Esophagus muscularis mucosa (tissue), 4 donors: Measurements from ENCODE around the gene BBX. TPM values are rescaled to one million over a fixed set of nuclear protein-coding genes. Genes with fewer than 3 reads are reported as not detected.
"Not testable (repeated sequence)": the region's sequence is repeated elsewhere in the genome, so short reads cannot be mapped to it uniquely, and the experiment has no call there.

Experiments
- DNase-seq: peaks from one replicate; pipeline ENCODE4 v3.0.0-alpha.2; 2017; ENCODE audit errors: extremely low spot score
- H3K27ac ChIP-seq, 4 donors: fragments of 200-600 bp; sonication (generic); replicated peaks in 1 of 4; 1 replicate in 3 of 4; 2 replicates in 1 of 4; pipeline ENCODE4 v1.5.1; 2016 to 2019; ENCODE audit warnings: mild to moderate bottlenecking in 1 of 4
- H3K27me3 ChIP-seq, 4 donors: fragments of 200-600 bp; sonication (generic); one replicate each; pipeline versions ENCODE4 v1.5.1 to v1.6.0; 2016 to 2019
- H3K36me3 ChIP-seq, 4 donors: fragments of 200-600 bp; sonication (generic); one replicate each; pipeline ENCODE4 v1.5.1; 2016 to 2019
- H3K4me1 ChIP-seq, 4 donors: fragments of 200-600 bp; sonication (generic); one replicate each; pipeline ENCODE4 v1.5.1; 2016 to 2019
- H3K4me3 ChIP-seq, 4 donors: fragments of 200-600 bp; sonication (generic); 1 replicate in 2 of 4; 2 replicates in 2 of 4; pipeline ENCODE4 v1.5.1; 2016 to 2019; ENCODE audit warnings: mild to moderate bottlenecking in 4 of 4, moderate library complexity in 1 of 4
- H3K9me3 ChIP-seq, 4 donors: fragments of 200-600 bp; sonication (generic); 1 replicate in 3 of 4; 2 replicates in 1 of 4; pipeline ENCODE4 v1.5.1; 2016 to 2019
- EP300 ChIP-seq: sonication (generic); formaldehyde crosslinking; IDR thresholded peaks from one replicate; pipeline ENCODE4 v1.6.1; 2017; ENCODE audit warnings: antibody characterized with exemption
- POLR2A ChIP-seq: fragments of 450-650 bp; IDR thresholded peaks from one replicate; pipeline ENCODE4 v1.6.1; 2017; ENCODE audit warnings: antibody characterized with exemption, moderate library complexity, mild to moderate bottlenecking, low read depth
- POLR2AphosphoS5 ChIP-seq, 2 donors: sonication (generic); formaldehyde crosslinking; IDR thresholded peaks; one replicate each; pipeline ENCODE4 v1.6.1; 2017; ENCODE audit warnings: antibody characterized with exemption in 2 of 2
- WGBS: methylation state at CpG from one replicate; pipeline ENCODE4 v1.1.5; 2018; 5-methylcytosine and 5-hydroxymethylcytosine counted together
- intact Hi-C: fragments of 100-400 bp; cut with DNase I; formaldehyde crosslinking; loops from one replicate; pipeline ENCODE4 v1.15.1; 2023
- total RNA-seq, 4 donors: library from RNA; depleted of rRNA; stranded (reverse); fragments of >200 nt; gene quantifications; one replicate each; pipeline versions ENCODE4 v1.1.0 to v1.2.1, GENCODE V29; 2016
- TF ChIP-seq, protein P1 (sequence below), 3 experiments: fragments of 200-600 bp in 2 of 3; fragments of 450-650 bp in 1 of 3; sonication (generic) in 2 of 3; IDR thresholded peaks; one replicate each; pipeline ENCODE4 v1.5.1; 2017 to 2019; ENCODE audit warnings: antibody characterized with exemption in 3 of 3, mild to moderate bottlenecking in 2 of 3, moderate library complexity in 1 of 3

The BBX gene
- total RNA-seq, 4 donors from 2014 or later, result 49.2 to 78.9 (median 77.9) TPM

- Histone ChIP-seq H3K9me3 (no peaks in the 10 kb centered on the region), H3K36me3 (no peaks in the 10 kb centered on the region), H3K4me3 (no peak overlapping the region), H3K4me1 (no peaks in the 10 kb centered on the region), H3K27me3 (no peaks in the 10 kb centered on the region), H3K27ac (no peak overlapping the region)
- 97% methylated on average over 5 of the region's 9 CpGs for WGBS
- intact Hi-C loops, result no loop called here
- TF ChIP-seq POLR2AphosphoS5 (IDR thresholded peaks at IDR 0.05), result no peak
- TF ChIP-seq POLR2A, result no peak
- TF ChIP-seq, protein P1, sequence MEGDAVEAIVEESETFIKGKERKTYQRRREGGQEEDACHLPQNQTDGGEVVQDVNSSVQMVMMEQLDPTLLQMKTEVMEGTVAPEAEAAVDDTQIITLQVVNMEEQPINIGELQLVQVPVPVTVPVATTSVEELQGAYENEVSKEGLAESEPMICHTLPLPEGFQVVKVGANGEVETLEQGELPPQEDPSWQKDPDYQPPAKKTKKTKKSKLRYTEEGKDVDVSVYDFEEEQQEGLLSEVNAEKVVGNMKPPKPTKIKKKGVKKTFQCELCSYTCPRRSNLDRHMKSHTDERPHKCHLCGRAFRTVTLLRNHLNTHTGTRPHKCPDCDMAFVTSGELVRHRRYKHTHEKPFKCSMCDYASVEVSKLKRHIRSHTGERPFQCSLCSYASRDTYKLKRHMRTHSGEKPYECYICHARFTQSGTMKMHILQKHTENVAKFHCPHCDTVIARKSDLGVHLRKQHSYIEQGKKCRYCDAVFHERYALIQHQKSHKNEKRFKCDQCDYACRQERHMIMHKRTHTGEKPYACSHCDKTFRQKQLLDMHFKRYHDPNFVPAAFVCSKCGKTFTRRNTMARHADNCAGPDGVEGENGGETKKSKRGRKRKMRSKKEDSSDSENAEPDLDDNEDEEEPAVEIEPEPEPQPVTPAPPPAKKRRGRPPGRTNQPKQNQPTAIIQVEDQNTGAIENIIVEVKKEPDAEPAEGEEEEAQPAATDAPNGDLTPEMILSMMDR (IDR thresholded peaks at IDR 0.05), result no peak
- TF ChIP-seq EP300, result no peak
- DNase-seq, result peak; percentile 88
Observed at GRCh38 chr3:107826727-107827126, 304.0 kb downstream of the BBX start.

GRCh38 chr3:107829185-107829584 lies 306.4 kb downstream of the BBX start:
- H3K4me1 ChIP-seq, result no peaks in the 10 kb centered on the region
- TF ChIP-seq POLR2A (no peak), POLR2AphosphoS5 (IDR thresholded peaks at IDR 0.05) (no peak), EP300 (no peak)
- TF ChIP-seq, protein P1 (IDR thresholded peaks at IDR 0.05), result no peak
- no peak overlapping the region for H3K4me3 ChIP-seq
- no peak for DNase-seq
- intact Hi-C loops, result no loop called here
- H3K27ac ChIP-seq, result no peak overlapping the region
- H3K36me3 ChIP-seq, result no peaks in the 10 kb centered on the region
- WGBS, result 92% methylated on average over 4 of the region's 4 CpGs
- H3K9me3 ChIP-seq, result no peaks in the 10 kb centered on the region
- H3K27me3 ChIP-seq, result no peaks in the 10 kb centered on the region

DNA sequence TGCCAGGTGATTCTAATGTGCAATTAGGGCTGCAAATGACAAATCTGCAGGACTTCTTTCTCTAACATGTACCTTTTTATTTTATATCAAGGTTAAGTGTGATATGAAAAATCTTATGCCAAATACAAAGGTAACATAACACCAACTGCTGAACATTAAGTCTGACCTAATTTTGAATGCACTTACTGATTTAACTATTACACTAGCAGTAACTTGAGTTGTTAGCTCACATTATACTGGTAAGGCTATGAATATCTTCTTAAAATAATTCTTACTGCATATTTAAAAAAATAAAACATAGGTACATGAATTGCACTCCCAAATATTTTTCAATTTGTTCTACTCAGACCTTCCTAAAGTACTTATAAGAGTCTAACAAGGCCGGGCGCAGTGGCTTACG lies 308.8 kb downstream of the BBX start:
- no peaks in the 10 kb centered on the region for H3K27me3 ChIP-seq
- no peaks in the 10 kb centered on the region for H3K36me3 ChIP-seq
- intact Hi-C loops, result no loop called here

GRCh38 chr3:107833043-107833442 lies 310.3 kb downstream of the BBX start:
- Histone ChIP-seq H3K27ac (no peak overlapping the region), H3K36me3 (no peaks in the 10 kb centered on the region), H3K4me3 (no peak overlapping the region), H3K9me3 (no peaks in the 10 kb centered on the region), H3K27me3 (no peaks in the 10 kb centered on the region), H3K4me1 (no peaks in the 10 kb centered on the region)
- intact Hi-C loops, result no loop called here
- TF ChIP-seq POLR2AphosphoS5 (IDR thresholded peaks at IDR 0.05), result no peak
- no peak for TF ChIP-seq EP300
- no peak for TF ChIP-seq POLR2A
- WGBS, result 70% methylated on average over 6 of the region's 6 CpGs
- no peak for DNase-seq

More for the DNA sequence above, 308.8 kb downstream of the BBX start:
- TF ChIP-seq POLR2A, result no peak
- no peak for TF ChIP-seq EP300
- TF ChIP-seq POLR2AphosphoS5 (IDR thresholded peaks at IDR 0.05), result no peak
- TF ChIP-seq, protein P1 (IDR thresholded peaks at IDR 0.05), result no peak
- no peaks in the 10 kb centered on the region for H3K9me3 ChIP-seq
- H3K4me3 ChIP-seq, result no peak overlapping the region
- peak; percentile 14 for DNase-seq
- WGBS, result 69% methylated on average over 3 of the region's 3 CpGs
- H3K4me1 ChIP-seq, result no peaks in the 10 kb centered on the region
- no peak overlapping the region for H3K27ac ChIP-seq

- intact Hi-C loops, result no loop called here
- Histone ChIP-seq H3K4me1 (no peaks in the 10 kb centered on the region), H3K36me3 (no peaks in the 10 kb centered on the region), H3K9me3 (no peaks in the 10 kb centered on the region), H3K4me3 (no peak overlapping the region), H3K27ac (no peak overlapping the region), H3K27me3 (no peaks in the 10 kb centered on the region)
- 96% methylated on average over 19 of the region's 19 CpGs for WGBS
- DNase-seq, result no peak
- TF ChIP-seq, protein P1 (IDR thresholded peaks at IDR 0.05), result no peak
- TF ChIP-seq POLR2A, result no peak
- TF ChIP-seq POLR2AphosphoS5 (IDR thresholded peaks at IDR 0.05), result no peak
Observed at GRCh38 chr3:107833722-107834416, 311.1 kb downstream of the BBX start.

DNA sequence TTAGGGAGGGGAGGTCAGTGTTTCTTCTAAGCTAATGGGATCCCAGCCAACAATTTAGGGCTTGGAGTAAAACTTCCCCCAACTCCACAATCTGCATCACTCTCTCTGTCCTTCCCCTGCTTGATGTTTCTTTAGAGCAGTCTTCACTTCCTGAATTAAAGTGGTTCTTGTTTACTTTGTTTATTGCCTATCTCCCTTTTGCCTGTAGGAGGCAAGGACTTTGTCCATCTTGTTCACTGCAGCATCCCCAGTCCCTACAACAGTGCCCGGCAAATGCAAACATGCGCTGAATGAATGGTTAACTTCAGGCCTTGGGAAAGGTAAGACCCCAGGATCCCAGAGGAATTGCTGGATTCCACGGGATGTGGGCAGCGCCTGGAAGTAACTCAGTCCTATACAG lies 312.2 kb downstream of the BBX start:
- H3K27ac ChIP-seq, H3K4me3 ChIP-seq, intact Hi-C loops, H3K27me3 ChIP-seq, H3K9me3 ChIP-seq, DNase-seq, H3K36me3 ChIP-seq, H3K4me1 ChIP-seq: not testable (repeated sequence)
- WGBS, result 94% methylated on average over 4 of the region's 4 CpGs
